Measurements from ENCODE around the gene SLC38A3. TPM values are rescaled to one million over a fixed set of nuclear protein-coding genes. Genes with fewer than 3 reads are reported as not detected.

The SLC38A3 gene
- total and polyA plus RNA-seq, 9 of the 15 experiments (the other 6 are each of a cell fraction or from before 2014, with no cell fraction given) = 0.09 to 0.38 (median 0.16) TPM; not detected in 6

DNA sequence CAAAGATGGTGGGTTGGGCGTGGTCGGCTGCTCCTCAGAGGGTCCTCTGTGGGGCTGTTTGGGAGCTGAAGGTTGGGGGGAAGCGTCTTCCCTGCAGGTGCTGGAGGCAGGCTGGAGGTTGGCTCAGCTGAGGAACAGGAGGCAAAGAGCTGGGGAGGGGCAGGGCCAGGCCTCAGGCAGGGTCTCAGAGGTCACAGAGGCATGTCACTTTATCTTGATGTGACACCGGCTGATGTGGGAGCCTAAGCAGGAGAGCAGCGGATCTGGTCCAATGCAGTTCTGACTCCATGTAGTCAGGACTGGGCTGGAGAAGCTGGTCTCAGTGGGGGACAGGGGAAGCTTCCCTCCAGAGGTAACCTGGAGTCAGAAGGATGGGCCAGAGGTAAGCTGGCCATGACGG, 21.3 kb upstream of the SLC38A3 start:
- DNase-seq (ENCODE audit: extremely low read depth in 1 of 4, low spot score in 3 of 4) (no peak), FAIRE-seq (no peak), ATAC-seq (peak; percentile 24; the same call in 2 of the 3 replicates)
- Histone ChIP-seq H3K36me3 (ENCODE audit: control insufficient read depth, insufficient read depth, low read length) (no peaks in the 10 kb centered on the region), H3K27me3 (ENCODE audit: control insufficient read depth in 2 of 2, insufficient read depth in 2 of 2, low read length in 2 of 2) (no peaks in the 10 kb centered on the region), H2AFZ (ENCODE audit: low read depth, low read length) (no peak overlapping the region), H3K79me2 (ENCODE audit: control insufficient read depth, insufficient read depth, low read length) (no peaks in the 10 kb centered on the region), H3K9ac (ENCODE audit: insufficient read depth in 1 of 2, low read depth in 2 of 2, low read length in 2 of 2) (peak overlapping the region in 1 of 2 experiments; percentile 45; a peak in 1 of 4 replicates), H4K20me1 (replicated peaks; ENCODE audit: control insufficient read depth, insufficient read depth, low read length) (no peaks in the 10 kb centered on the region), H3K4me1 (replicated peaks in 1 of 2; ENCODE audit: control insufficient read depth in 2 of 2, insufficient read depth in 2 of 2, low read length in 2 of 2) (peaks cover 0 to 29% of the 10 kb centered on the region in 2 experiments; a peak in 3 of 5 replicates), H3K4me3 (no peak overlapping the region), H3K9me3 (replicated peaks; ENCODE audit: control insufficient read depth, insufficient read depth, low read depth, low read length) (no peaks in the 10 kb centered on the region), H3K9me1 (ENCODE audit: control insufficient read depth, insufficient read depth, low read length) (no peaks in the 10 kb centered on the region), H3K27ac (ENCODE audit: extremely low read depth, low read depth, low read length) (no peak overlapping the region), H3K4me2 (ENCODE audit: insufficient read depth, low read length) (no peak overlapping the region)
- in situ Hi-C loops (cut with MboI) = loop anchor here (5.0 kb wide), 1 partner anchor 61 kb away; no protein-coding TSS in a partner anchor
- ChIA-PET POLR2A (interaction anchor here (0.6 to 1.2 kb wide), 3 partner anchors 64 to 89 kb away, joined by 3 to 4 read pairs (median 3); no protein-coding TSS in a partner anchor), CTCF (ENCODE audit: low intra/inter-chr PET ratio) (no interaction called here)
- TF ChIP-seq YY1 (IDR thresholded peaks at IDR 0.05; ENCODE audit: borderline replicate concordance in 1 of 3, control insufficient read depth in 1 of 3, extremely low read depth in 1 of 3, insufficient read depth in 3 of 3, insufficient read length in 1 of 3, insufficient replicate concordance in 2 of 3, low read depth in 1 of 3, low read length in 2 of 3) = no peak
- TF ChIP-seq, protein P1, sequence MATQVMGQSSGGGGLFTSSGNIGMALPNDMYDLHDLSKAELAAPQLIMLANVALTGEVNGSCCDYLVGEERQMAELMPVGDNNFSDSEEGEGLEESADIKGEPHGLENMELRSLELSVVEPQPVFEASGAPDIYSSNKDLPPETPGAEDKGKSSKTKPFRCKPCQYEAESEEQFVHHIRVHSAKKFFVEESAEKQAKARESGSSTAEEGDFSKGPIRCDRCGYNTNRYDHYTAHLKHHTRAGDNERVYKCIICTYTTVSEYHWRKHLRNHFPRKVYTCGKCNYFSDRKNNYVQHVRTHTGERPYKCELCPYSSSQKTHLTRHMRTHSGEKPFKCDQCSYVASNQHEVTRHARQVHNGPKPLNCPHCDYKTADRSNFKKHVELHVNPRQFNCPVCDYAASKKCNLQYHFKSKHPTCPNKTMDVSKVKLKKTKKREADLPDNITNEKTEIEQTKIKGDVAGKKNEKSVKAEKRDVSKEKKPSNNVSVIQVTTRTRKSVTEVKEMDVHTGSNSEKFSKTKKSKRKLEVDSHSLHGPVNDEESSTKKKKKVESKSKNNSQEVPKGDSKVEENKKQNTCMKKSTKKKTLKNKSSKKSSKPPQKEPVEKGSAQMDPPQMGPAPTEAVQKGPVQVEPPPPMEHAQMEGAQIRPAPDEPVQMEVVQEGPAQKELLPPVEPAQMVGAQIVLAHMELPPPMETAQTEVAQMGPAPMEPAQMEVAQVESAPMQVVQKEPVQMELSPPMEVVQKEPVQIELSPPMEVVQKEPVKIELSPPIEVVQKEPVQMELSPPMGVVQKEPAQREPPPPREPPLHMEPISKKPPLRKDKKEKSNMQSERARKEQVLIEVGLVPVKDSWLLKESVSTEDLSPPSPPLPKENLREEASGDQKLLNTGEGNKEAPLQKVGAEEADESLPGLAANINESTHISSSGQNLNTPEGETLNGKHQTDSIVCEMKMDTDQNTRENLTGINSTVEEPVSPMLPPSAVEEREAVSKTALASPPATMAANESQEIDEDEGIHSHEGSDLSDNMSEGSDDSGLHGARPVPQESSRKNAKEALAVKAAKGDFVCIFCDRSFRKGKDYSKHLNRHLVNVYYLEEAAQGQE (IDR thresholded peaks at IDR 0.05; ENCODE audit: borderline replicate concordance) = peak; percentile 29
- TF ChIP-seq, protein P1 (CRISPR knock-in tag; IDR thresholded peaks at IDR 0.05; ENCODE audit: low read depth) = no peak
- TF ChIP-seq, protein P2, sequence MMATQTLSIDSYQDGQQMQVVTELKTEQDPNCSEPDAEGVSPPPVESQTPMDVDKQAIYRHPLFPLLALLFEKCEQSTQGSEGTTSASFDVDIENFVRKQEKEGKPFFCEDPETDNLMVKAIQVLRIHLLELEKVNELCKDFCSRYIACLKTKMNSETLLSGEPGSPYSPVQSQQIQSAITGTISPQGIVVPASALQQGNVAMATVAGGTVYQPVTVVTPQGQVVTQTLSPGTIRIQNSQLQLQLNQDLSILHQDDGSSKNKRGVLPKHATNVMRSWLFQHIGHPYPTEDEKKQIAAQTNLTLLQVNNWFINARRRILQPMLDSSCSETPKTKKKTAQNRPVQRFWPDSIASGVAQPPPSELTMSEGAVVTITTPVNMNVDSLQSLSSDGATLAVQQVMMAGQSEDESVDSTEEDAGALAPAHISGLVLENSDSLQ (IDR thresholded peaks at IDR 0.05) = peak; percentile 39; the same call in 1 of the 2 replicates
- BruUV-seq (replicated peaks) = no TSS peak
- 0% methylated on average over 2 of the region's 6 CpGs for WGBS (ENCODE audit: insufficient coverage, low coverage, missing lambda C conversion rate)
- intact Hi-C loops (cut with micrococcal nuclease) = no loop called here

Data from K562 (cell line).